Cardiac fibroblast (primary cell): Measurements from ENCODE around the gene TSC22D4.
"Not testable (repeated sequence)": the region's sequence is repeated elsewhere in the genome, so short reads cannot be mapped to it uniquely, and the experiment has no call there.

Source experiments
- DNase-seq, 2 donors: peaks; one replicate each; pipeline versions ENCODE4 v3.0.0 to v3.0.0-alpha.2; 2010; ENCODE audit warnings: low read depth in 2 of 2
- H3K4me3 ChIP-seq, 2 donors: replicated peaks in 1 of 2; 1 replicate in 1 of 2; 2 replicates in 1 of 2; pipeline ENCODE4 v1.5.1; 2011; ENCODE audit warnings: low read depth in 2 of 2, low read length in 2 of 2, mild to moderate bottlenecking in 2 of 2, moderate library complexity in 1 of 2
- TF ChIP-seq, protein P1 (sequence below): IDR thresholded peaks from one replicate; pipeline ENCODE4 v1.5.1; 2011; ENCODE audit warnings: low read depth, mild to moderate bottlenecking, low read length, inconsistent platforms

The TSC22D4 gene

DNA sequence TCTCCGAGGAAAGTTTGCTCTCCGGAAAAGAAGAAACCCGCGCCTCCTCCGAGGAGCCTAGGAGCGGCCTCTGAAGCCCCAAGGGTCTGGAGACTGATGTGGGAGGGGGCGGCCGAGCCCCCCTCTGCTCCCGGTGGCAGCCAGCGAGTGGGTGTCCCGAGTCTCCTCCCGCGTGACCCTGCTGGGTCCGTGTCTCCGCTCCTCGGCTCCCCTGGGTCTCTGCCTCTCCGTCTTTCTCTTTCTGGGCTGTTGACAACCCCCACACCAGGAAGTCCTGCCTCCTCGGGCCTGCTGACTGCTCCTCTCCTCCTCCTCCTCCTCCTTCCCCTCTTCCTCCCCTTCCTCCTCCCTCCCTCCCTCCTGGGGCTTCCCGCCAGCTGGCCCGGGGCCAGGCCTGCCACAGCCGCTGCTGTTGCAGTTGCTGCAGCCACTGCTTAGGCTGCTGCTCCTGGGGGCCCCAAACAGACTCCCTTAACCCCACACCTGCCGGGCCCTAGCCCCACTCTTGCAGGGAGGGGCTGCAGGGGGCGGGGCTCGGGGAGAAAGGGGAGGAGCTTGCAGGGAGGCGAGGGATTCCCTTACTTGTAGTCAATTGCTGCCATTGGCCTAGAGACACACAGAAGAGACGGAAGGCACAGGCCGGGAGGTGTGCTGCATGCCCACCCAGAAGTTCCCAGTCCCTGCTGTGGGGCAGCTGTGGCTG, at the start of gene TSC22D4:
Gene TSC22D4, minus strand, starts transcription at position 257 of the 703 bp plus-strand sequence. CDS start 1,176 bp downstream, outside the sequence.
- H3K4me3 ChIP-seq = peak within 1 kb of the TSS; percentile 90 to 97
- TF ChIP-seq, protein P1, sequence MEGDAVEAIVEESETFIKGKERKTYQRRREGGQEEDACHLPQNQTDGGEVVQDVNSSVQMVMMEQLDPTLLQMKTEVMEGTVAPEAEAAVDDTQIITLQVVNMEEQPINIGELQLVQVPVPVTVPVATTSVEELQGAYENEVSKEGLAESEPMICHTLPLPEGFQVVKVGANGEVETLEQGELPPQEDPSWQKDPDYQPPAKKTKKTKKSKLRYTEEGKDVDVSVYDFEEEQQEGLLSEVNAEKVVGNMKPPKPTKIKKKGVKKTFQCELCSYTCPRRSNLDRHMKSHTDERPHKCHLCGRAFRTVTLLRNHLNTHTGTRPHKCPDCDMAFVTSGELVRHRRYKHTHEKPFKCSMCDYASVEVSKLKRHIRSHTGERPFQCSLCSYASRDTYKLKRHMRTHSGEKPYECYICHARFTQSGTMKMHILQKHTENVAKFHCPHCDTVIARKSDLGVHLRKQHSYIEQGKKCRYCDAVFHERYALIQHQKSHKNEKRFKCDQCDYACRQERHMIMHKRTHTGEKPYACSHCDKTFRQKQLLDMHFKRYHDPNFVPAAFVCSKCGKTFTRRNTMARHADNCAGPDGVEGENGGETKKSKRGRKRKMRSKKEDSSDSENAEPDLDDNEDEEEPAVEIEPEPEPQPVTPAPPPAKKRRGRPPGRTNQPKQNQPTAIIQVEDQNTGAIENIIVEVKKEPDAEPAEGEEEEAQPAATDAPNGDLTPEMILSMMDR = no peak
- peak; percentile 94 to 98 for DNase-seq

DNA sequence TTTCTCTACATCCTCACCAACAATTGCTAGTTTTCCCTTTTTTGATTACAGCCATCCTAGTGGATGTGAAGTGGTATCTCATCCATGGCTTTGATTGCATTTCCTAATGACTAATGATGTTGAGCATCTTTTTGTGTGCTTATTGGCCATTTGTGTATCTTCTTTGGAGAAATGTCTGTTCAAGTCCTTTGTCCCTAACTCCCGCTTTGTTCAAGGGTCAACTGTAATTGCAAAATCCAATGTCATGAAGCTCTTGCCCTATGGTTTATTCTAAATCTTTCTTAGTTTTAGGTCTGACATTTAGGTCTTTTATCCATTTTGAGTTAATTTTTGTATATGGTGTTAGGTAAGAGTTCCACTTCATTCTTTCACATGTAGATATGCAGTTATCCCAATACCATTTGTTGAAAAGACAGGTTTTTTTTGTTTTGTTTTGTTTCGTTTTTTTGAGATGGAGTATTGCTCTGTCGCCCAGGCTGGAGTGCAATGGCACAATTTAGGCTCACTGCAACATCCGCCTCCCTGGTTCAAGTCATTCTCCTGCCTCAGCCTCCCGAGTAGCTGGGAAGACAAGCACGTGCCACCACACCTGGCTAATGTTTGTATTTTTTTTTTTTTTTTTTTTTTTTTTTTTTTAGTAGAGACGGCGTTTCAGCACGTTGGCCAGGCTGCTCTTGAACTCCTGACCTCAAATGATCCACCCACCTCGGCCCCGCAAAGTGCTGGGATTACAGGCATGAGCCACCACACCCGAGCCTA, 49.3 kb upstream of the TSC22D4 start:
- H3K4me3 ChIP-seq, DNase-seq: not testable (repeated sequence)

DNA sequence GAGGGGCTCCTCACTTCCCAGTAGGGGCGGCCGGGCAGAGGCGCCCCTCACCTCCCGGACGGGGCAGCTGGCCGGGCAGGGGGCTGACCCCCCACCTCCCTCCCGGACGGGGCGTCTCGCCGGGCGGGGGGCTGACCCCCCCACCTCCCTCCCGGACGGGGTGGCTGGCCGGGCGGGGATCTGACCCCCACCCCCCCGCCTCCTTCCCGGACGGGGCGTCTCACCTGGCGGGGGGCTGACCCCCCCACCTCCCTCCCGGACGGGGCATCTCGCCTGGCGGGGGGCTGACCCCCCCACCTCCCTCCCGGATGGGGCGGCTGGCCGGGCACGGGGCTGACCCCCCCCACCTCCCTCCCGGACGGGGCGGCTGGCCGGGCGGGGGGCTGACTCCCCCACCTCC, 44.2 kb upstream of the TSC22D4 start:
- H3K4me3 ChIP-seq, DNase-seq: not testable (repeated sequence)

GRCh38 chr7:100521909-100522593, 43.0 kb upstream of the TSC22D4 start:
- H3K4me3 ChIP-seq, DNase-seq: not testable (repeated sequence)

- H3K4me3 ChIP-seq = no peak overlapping the region
- TF ChIP-seq, protein P1 = no peak
- no peak for DNase-seq
Observed at GRCh38 chr7:100521076-100521475, 42.1 kb upstream of the TSC22D4 start.

DNA sequence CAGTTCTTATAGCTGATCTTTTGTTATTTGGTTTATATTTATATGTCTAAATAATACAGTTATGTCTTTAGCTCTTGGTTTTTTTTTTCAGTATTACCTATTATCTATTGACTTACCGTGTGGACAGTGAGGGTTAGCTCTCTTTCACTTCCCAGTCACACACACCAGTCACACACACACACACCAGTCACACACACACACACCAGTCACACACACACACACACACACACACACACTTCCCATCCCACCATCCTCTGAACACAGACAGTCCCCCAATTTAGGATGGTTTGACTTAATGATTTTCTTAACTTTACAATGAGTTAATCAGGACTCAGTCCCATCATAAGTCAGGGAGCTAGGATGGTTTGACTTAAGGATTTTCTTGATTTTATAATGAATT, 41.1 kb upstream of the TSC22D4 start:
- TF ChIP-seq, protein P1 = no peak
- DNase-seq = no peak
- H3K4me3 ChIP-seq = no peak overlapping the region

- TF ChIP-seq, protein P1 = no peak
- H3K4me3 ChIP-seq = no peak overlapping the region
- DNase-seq = no peak
Observed at GRCh38 chr7:100519580-100519979, 40.6 kb upstream of the TSC22D4 start.

GRCh38 chr7:100517305-100517704, 38.3 kb upstream of the TSC22D4 start:
- TF ChIP-seq, protein P1 = no peak
- DNase-seq = no peak
- no peak overlapping the region for H3K4me3 ChIP-seq
